Activated CD4-positive, alpha-beta T cell treated with anti-CD3 and anti-CD28 coated beads for 48 hours (primary cell): Measurements from ENCODE around the gene JAK2.
"Not testable (repeated sequence)": the region's sequence is repeated elsewhere in the genome, so short reads cannot be mapped to it uniquely, and the experiment has no call there.

Experiments
- DNase-seq: peaks from one replicate; pipeline ENCODE4 v3.0.0-alpha.2; 2020

Gene JAK2

DNA sequence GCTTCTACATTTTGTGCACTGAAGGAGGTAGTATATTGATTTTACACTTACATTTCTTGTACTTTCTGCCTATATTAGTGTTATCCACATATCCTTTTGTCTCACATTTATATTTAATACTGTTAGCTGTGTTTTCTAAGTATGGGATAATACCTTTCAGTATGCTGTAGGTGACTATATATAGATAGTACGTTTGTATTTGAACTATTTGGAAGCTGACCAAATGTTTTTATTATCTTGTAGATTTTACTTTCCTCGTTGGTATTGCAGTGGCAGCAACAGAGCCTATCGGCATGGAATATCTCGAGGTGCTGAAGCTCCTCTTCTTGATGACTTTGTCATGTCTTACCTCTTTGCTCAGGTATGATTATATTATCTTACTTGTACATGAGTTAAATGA is 59.1 kb downstream of the JAK2 start:
- no peak for DNase-seq

DNA sequence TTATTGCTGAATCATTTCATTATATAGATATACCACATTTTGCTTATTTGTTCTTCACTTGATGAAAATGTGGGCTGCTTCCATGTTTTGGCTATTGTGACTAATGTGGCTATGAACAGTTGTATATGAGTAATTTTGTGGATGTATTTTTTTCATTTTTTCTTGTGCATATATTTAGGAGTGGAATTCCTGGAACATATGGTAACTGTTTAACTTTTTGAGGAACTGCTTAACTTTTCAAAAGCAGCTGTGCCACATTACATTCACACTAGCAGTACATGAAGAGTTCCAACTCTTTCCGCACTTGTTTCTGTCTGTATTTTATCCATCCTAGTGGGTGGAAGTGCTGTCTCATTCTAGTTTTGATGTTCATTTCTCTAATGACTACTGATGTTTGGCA is 67.8 kb downstream of the JAK2 start:
- no peak for DNase-seq

DNA sequence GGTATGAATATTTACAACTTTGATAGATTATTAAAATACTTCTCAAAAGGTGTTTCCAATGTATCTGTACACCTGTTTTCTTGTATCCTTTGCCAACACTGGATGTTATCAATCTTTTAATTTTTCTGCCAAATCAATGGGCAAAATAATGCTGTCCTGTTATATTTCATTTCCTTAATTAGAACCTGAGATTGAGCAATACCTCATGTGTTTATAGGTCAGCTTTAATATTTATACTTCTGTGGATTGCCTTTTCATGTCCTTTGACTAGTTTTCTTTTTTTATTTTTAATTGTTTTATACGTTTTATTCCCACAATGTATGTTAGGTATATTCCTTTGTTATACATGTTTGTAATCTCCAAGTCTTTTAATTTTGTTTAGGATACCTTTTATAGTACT is 77.6 kb downstream of the JAK2 start:
- no peak for DNase-seq

DNA sequence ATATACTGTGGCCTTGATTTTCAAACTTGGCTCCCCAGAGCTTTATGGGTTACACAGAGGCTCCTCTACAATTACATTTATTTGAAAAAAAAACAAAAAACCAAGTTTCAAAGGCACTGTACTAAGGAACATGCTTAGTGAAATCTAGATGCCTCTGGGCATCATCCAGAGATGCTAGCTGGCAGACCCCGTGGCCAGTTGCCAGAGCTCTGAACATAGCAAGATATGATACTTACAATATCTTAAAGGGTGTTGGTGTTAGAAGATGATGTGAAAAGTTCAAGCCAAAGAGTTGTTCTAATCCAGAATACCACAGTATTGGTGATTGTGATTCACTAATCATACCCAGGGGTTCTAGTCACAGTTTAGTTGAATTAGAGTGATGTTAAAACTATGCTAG is 87.8 kb downstream of the JAK2 start:
- no peak for DNase-seq

DNA sequence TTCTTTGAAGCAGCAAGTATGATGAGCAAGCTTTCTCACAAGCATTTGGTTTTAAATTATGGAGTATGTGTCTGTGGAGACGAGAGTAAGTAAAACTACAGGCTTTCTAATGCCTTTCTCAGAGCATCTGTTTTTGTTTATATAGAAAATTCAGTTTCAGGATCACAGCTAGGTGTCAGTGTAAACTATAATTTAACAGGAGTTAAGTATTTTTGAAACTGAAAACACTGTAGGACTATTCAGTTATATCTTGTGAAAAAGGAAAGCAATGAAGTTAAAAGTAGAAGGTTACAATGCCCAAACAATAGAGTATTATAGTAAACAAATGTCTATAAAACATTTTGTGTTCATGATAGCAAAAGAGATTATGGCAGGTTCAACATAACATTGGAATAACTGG is 88.6 kb downstream of the JAK2 start:
- DNase-seq, result no peak

DNA sequence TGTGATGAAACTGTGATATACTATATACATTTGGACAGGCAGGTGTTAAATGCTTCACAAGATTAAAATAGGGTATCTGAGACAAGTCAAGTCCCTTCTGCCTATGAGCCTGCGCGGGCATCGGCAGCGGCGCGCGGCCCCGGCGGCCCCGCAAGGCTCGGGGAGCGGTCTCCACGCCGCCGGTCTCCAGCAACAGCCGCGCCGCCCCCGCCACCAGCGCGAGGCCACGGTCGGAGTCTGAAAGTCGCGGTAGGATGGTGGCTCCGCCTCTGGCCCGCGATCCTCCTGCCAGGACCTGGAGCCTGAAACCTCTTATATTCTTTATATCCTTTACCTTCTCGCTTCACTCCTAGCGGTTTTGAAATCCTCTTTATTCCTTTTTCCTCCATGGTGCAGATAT is 100.9 kb downstream of the JAK2 start:
- no peak for DNase-seq

DNA sequence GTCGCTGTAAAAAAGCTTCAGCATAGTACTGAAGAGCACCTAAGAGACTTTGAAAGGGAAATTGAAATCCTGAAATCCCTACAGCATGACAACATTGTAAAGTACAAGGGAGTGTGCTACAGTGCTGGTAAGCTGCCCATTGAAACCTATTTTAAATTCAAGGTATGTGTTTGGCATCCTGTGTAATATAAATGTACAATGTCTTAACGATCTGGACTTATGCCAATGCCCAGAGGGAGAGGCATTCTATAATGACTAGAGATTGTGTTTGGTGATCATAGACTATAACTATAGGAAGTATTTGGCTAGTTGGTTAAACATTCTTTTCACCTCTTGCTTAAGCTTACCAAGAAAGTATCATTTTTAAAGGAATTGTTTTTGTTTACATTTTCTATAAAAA is 104.7 kb downstream of the JAK2 start:
- DNase-seq, result no peak

DNA sequence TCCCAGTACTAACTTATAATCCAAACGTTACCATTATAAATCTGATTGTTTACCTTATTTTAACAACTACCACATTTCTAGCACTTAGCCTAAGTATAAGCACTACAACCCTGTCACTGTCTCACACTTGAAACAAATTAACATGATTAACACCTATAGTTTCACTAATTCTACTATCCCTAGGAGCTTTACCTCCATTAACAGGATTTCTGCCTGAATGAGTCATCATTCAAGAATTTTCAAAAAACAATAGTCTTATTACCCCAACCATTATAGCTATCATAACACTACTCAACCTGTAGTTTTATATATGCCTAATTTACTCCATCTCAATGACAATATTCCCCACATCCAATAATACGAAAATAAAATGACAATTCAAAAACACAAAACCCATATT is 110.7 kb downstream of the JAK2 start:
- DNase-seq, result no peak

DNA sequence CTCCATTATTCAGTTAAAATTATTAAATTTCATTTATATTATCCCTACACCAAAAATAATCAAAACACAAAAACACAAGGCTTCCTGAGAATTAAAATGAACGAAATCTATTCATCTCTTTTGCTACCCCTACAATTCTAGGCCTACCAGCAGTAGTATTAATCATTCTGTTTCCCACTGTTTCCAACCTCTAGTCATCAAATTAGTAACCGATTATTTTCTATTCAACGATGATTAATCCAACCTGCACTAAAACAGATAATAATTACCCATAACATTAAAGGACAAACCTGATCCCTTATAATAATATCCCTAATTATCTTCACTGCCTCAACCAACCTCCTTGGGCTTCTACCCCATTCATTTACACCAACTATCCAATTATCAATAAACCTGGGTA is 114.4 kb downstream of the JAK2 start:
- DNase-seq, result no peak

DNA sequence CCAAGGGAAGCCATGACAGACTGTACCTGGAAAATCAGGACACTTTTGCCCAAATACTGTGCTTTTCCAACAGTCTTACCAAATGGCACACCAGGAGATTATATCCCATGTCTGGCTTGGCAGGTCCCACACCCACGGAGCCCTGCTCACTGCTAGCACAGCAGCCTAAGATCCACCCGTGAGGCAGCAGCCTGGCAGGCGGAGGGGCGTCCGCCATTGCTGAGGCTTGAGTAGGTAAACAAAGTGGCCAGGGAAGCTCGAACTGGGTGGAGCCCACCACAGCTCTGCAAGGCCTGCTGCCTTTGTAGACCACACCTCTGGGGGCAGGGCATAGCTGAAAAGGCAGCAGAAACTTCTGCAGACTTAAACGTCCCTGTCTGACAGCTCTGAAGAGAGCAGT is 116.1 kb downstream of the JAK2 start:
- not testable (repeated sequence) for DNase-seq

DNA sequence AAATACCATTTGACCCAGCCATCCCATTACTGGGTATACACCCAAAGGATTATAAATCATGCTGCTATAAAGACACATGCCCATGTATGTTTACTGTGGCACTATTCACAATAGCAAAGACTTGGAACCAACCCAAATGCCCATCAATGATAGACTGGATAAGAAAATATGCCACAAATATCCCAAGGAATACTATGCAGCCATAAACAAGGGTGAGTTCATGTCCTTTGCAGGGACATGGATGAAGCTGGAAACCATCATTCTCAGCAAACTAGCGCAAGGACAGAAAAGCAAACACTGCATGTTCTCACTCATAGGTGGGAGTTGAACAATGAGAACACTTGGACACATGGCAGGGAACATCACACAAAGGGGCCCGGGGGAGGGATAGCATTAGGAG is 121.4 kb downstream of the JAK2 start:
- not testable (repeated sequence) for DNase-seq

DNA sequence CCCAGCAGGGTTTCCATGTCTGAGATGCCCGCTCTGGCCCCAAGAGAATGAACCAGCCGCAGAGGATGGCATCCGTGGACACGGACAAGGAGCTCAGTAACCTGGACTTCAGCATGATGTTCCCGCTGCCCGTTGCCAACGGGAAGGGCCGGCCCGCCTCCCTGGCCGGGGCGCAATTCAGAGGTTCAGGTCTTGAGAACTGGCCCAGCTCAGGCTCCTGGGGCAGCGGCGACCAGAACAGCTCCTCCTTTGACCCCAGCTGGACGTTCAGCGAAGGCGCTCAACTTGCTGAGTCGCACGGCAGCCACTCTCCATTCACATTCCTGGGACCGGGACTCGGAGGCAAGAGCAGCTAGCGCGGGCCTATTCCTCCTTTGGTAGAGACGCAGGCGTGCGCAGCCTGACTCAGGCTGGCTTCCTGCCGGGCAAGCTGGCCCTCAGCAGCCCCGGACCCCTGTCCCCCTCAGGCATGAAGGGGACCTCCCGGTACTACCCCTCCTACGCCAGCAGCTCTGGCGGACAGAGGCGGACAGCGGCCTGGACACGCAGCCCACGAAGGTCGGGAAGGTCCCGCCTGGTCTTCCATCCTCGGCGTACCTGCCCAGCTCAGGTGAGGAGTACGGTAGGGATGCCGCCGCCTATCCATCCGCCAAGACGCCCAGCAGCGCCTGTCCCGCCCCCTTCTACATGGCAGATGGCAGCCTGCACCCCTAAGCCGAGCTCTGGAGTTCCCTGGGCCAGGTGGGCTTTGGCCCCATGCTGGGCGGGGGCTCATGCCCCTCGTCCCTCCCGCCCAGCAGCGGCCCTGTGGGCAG is 126.0 kb downstream of the JAK2 start:
- no peak for DNase-seq

DNA sequence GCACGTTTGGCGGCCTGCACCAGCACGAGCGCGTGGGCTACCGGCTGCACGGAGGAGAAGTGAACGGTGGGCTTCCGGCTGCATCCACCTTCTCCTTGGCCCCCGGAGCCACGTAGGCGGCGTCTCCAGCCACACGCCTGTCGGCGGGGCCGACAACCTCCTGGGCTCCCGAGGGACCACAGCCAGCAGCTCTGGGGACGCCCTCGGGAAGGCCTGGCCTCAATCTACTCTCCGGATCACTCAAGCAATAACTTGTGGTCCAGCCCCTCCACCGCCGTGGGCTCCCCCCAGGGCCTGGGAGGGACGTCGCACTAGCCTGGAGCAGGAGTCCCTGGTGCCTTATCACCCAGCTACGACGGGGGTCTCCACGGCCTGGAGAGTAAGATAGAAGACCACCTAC is 126.6 kb downstream of the JAK2 start:
- no peak for DNase-seq

DNA sequence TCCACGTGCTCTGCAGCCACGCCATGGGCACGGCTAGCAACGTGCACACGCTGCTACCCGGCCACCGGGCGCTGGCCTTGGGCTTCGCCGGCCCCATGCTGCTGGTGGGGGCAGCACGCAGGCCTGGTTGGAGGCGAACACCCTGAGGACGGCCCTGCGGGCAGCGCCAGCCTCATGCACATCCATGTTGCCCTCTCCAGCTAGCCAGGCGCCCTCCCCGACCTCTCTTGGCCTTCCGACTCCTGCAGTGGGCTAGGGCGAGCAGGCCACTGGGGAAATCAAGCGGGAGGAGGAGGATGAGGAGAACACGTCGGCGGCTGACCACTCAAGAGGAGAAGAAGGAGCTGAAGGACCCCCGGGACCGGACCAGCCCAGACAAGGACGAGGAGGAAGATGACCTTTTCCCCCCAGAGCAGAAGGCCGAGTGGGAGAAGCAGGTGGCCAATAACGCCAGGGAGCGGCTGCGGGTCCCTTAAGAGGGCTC is 127.1 kb downstream of the JAK2 start:
- no peak for DNase-seq

DNA sequence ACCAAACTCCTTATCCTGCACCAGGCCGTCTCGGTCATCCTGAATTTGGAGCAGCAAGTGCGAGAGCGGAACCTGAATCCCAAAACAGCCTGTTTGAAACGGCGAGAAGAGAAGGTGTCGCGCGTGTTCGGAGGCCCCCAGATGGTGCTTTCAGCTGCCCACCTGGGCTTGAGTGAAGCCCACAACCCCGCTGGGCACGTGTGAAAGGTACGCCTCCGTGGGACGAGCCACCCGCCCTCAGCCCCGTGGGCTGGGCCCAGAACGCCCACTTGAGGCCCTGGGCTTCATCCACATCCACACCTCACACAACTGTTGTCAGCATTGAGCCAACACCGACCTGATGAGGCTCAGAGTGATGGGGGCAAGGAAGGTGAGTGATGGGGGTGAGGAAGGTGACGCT is 127.6 kb downstream of the JAK2 start:
- DNase-seq, result no peak

DNA sequence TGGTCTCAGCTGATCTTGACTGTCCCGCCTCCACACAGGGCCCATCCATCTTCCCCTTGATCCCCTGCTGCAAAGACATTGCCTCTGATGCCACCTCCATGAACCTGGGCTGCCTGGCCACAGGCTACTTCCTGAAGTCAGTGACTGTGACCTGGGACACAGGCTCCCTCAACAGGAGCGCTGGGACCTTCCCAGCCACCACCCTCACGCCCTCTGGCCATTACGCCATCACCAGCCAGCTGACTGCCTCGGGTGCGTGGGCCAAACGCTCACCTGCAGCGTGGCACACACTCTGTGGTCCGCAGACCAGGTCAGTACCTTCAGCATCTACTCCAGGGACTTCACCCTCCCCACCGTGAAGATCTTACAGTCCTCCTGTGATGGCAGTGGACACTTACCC is 128.5 kb downstream of the JAK2 start:
- DNase-seq, result no peak

DNA sequence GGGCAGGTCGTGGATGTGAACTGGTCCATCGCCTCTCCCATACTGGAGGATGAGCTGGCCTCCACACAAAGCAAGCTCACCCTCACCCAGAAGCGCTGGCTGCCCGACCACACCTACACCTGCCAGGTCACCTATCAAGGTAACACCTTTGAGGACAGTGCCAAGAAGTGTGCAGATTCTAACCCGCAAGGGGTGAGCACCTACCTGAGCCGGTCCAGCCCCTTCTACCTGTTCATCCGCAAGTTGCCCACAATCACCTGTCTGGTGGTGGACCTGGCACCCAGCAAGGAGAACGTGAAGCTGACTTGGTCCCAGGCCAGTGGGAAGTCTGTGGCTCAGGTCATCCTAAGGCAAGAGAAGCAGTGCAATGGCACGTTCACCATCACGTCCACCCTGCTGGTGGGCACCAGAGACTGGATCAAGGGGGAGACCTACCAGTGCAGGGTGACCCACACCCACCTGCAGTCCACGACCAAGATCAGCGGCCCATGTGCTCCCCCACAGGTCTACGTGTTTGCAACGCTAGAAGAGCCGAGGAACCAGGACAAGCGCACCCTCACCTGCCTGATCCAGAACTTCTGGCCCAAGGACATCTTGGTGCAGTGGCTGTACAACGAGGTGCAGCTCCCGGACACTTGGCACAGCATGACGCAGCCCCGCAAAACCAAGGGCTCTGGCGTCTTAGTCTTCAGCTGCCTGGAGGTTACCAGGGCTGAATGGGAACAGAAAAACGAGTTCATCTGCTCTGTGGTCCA is 129.1 kb downstream of the JAK2 start:
- DNase-seq, result no peak

DNA sequence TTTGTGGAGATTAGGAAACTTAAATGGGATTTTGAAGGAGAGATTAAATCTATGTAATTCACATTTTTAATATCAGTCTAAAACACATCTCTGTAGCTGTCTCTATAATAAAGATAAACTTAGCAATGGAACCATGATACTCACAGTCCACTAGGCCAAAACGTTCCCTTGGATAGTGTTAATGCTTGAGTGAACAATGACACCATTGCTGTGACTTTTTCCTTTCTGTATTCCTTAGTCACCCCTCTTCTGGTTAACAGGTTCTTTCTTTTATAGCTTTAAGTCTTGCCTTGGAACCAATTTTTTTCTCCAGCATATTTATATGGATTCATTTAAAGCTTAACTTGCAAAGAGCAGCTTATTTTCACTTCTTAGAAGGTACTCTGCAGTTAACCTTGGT is 137.0 kb downstream of the JAK2 start:
- DNase-seq, result no peak

DNA sequence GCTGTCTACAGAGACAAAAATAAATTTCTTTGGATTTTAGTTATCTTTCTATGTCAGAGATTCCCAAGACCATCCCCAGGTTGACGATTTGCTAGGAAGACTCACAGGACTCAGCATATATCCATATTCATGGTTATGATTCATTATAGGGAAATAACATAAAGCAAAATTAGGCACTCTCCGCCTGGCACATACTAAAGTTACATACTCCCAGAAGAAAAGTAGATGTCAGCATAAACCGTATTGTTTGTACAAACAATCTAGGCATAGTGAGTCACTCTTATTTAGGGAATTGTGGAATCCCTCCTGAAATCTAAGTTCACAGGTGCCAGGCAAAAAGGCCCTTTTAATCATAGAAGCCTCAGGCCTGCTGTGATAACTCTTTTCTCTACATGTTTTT is 137.4 kb downstream of the JAK2 start:
- no peak for DNase-seq

DNA sequence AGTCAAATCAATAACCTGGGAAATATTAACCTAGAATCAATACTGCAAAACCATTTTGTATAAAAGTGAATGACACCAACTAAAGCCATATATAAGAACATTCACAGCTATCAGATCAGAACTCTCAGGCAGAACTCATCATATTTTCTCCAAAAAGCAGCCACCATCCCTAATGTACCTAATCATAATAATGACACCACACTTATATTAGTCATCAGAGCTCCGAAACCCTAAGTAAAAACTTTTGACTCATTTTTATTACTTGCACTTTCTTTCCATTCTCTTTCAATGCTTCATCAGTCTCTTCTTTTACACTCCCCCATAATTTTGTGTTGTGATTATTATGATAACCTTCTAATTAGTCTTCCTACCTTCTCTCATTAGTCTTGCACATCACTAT is 155.1 kb downstream of the JAK2 start:
- DNase-seq, result no peak

DNA sequence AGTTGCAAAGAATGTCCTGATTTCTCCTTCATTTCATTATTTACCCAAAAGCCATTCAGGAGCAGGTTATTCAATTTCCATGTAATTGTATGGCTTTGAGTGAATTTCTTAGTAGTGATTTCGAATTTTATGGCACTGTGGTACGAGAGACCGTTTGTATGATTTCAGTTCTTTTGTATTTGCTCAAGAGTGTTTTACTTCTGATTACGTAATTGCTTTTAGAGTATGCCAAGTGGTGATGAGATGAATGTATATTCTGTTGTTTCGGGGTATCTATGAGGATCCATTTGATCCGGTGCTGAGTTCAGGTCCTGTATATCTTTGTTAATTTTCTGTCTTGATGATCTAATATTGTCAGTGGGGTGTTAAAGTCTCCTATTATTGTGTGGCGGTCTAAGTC is 159.1 kb downstream of the JAK2 start:
- no peak for DNase-seq

DNA sequence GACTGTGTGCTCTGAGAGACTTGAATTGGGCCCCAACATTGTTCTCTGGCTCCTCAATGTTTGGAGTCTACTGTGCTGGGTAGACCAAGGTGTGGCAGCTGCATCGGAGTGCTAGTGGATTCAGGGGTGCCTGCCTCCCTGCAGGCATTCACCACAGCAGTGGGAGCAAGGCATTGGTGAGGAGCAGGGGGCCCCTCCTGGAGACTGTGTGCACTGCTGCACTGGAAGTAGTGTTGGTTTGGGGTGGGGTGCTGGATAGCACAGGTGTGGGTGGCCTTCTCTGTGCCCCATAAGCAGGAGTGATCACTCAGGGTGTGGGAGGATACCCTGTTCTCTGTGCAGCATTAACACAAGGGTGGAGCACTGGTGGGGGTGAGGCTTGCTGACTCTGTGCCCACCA is 161.2 kb downstream of the JAK2 start:
- DNase-seq, result no peak
